GM10248 (cell line): ENCODE results near the gene DIP2A.

Experiments used
- CTCF ChIA-PET: fragments of 300-600 bp; sonication (Branson Sonifier 250); formaldehyde crosslinking; extraction: SDS; loops from one replicate; lab custom pipeline; 2021; ENCODE audit warnings: antibody characterized with exemption; lab: Yijun Ruan, JAX
- POLR2A ChIA-PET: fragments of 350-650 bp; sonication (Branson Sonifier 250); formaldehyde crosslinking; extraction: SDS; loops from one replicate; lab custom pipeline; 2020; ENCODE audit warnings: antibody characterized with exemption; lab: Yijun Ruan, JAX
- DNase-seq: peaks from one replicate; pipeline ENCODE4 v3.0.0; 2012; ENCODE audit errors: extremely low spot score
- CTCF ChIP-seq: IDR thresholded peaks from 2 replicates; pipeline ENCODE4 v1.5.1; 2012; ENCODE audit warnings: mild to moderate bottlenecking, low read depth; ENCODE audit errors: extremely low read depth, missing control alignments, control extremely low read depth

DIP2A gene

DNA sequence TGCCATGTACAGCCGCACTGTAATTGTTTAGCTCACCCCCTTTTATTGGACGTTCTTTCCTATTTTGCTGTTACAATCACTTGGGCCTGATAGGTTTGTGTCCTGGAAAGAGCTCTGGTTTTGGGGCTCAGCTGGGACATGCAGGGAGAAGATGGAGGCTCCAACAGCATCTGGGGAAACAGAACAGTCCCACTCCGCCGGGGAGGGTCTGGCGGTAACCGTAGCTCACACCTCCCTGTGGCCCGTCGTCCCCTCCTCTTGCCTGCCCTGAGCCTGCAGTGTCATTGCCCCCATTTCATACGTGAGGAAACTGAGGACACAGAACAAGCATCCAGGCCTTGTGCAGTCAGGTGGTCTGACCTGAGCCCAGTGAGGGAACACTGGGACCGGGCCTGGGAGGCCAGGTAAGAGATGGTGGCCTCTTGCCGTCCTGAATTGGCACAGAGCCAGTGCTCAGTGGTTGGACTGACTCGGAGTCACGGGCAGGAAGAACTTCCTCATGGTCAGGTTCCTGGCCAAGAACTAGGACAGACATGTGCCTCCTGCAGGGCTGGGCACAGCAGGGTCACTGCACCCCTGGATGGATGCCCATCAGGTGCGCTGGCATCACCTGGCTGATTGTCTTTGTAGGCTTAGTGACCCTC lies 104.4 kb downstream of the DIP2A start:
- no peak for DNase-seq
- TF ChIP-seq CTCF = no peak
- CTCF ChIA-PET = interaction anchor here (1.0 kb wide), 1 partner anchor 9 kb away, joined by 4 read pairs; no protein-coding TSS in a partner anchor
- POLR2A ChIA-PET = no interaction called here

GRCh38 chr21:46564391-46564790 lies 105.7 kb downstream of the DIP2A start:
- TF ChIP-seq CTCF = no peak
- DNase-seq = no peak
- ChIA-PET POLR2A (no interaction called here), CTCF (interaction anchor here (0.9 kb wide), 1 partner anchor 9 kb away, joined by 3 read pairs; no protein-coding TSS in a partner anchor)

DNA sequence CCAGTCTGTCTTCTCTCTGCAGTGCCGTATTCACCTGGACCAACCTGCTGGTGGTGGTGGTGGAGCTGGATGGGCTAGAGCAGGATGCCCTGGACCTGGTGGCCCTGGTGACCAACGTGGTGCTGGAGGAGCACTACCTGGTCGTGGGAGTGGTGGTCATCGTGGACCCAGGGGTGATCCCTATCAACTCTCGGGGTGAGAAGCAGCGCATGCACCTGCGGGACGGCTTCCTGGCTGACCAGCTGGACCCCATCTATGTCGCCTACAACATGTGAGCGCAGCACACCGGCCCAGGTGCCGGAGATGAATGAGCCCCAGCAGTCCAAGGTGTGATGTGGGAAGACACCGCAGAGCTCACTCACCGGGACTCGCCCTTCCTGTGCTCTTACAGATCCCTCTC lies 108.7 kb downstream of the DIP2A start:
- ChIA-PET POLR2A (no interaction called here), CTCF (no interaction called here)
- DNase-seq = no peak
- no peak for TF ChIP-seq CTCF

GRCh38 chr21:46568562-46568961 lies 109.9 kb downstream of the DIP2A start:
- no peak for DNase-seq
- TF ChIP-seq CTCF = no peak
- ChIA-PET CTCF (no interaction called here), POLR2A (no interaction called here)

DNA sequence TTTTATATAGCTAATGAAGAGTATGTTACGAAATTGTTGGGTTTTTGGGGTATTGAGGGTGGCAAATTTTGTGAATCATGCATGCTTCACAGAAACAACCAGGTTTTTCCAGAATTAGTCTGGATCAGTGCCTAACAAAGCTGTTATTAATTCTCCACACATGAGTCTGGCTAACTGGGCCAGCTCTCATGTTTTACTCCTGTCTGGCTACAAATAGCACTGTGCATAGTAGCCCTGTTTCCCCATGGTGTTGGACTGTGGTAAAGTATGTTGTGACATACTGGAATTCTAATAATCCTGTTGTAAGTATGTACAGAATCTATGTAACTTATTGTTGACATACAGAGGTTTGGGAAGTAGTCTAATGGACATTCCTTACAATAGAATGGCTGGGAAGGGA lies 110.4 kb downstream of the DIP2A start:
- DNase-seq = no peak
- ChIA-PET CTCF (no interaction called here), POLR2A (no interaction called here)
- no peak for TF ChIP-seq CTCF

DNA sequence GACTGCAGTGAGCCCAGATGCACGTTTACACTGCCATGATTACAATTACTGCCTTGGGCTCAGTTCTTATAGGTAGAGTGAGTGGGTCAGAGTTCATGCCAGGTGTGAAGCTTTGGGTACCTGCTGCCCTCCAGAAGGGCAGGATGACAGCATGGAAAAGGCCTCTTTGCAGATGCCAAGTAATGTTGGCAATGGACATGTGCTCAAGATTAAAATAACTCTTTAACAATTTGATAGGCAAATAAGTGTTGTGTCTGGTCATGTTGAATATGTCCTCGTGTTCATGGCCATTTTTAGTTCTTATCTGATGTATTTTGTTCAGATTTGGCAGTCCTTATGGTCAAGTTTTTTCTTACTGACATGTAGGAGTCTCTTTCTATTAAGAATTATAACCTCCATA lies 111.4 kb downstream of the DIP2A start:
- no peak for TF ChIP-seq CTCF
- ChIA-PET CTCF (no interaction called here), POLR2A (no interaction called here)
- no peak for DNase-seq
